ENCODE measurements around the gene SRPK1.

GRCh38 chr6:35786272-35786671, 134.6 kb downstream of the SRPK1 start:
- TF ChIP-seq CTCF (IDR thresholded peaks at IDR 0.05) (no peak), POLR2A (IDR thresholded peaks at IDR 0.05) (no peak)

Data from uterus (tissue), 2 donors.